Measurements from ENCODE around the gene UNC13D. TPM values are rescaled to one million over a fixed set of nuclear protein-coding genes. Genes with fewer than 3 reads are reported as not detected.

The UNC13D gene
- total RNA-seq, 2 donors from 2014 or later = 8.6 to 21.8 TPM

- no peaks in the 10 kb centered on the region for H3K36me3 ChIP-seq (replicated peaks in 1 of 2; ENCODE audit: insufficient read depth in 1 of 2, low read depth in 2 of 2)
- peak overlapping the region in 2 of 4 donors; percentile 33 to 40 for H3K27ac ChIP-seq
- no peak for ATAC-seq
- TF ChIP-seq CTCF (IDR thresholded peaks at IDR 0.05) (no peak), POLR2A (IDR thresholded peaks at IDR 0.05) (no peak)
- no peaks in the 10 kb centered on the region for H3K27me3 ChIP-seq
- 64 to 75% methylated on average over 15 to 20 of the region's 20 CpGs for WGBS, 2 donors
- H3K9me3 ChIP-seq = no peaks in the 10 kb centered on the region
- intact Hi-C loops (cut with DNase I) = no loop called here
- no peak overlapping the region for H3K4me3 ChIP-seq
- H3K4me1 ChIP-seq = peaks cover 7% of the 10 kb centered on the region
- no peak for DNase-seq
Observed at GRCh38 chr17:75832652-75833400, 11.4 kb downstream of the UNC13D start.

- no peaks in the 10 kb centered on the region for H3K36me3 ChIP-seq (replicated peaks in 1 of 2; ENCODE audit: insufficient read depth in 1 of 2, low read depth in 2 of 2)
- intact Hi-C loops (cut with DNase I) = no loop called here
- peak overlapping the region in 2 of 4 donors; percentile 40 to 44 for H3K27ac ChIP-seq
Observed at GRCh38 chr17:75832164-75832651, 12.0 kb downstream of the UNC13D start.

GRCh38 chr17:75831032-75831571 lies 13.1 kb downstream of the UNC13D start:
- no peak for TF ChIP-seq CTCF (IDR thresholded peaks at IDR 0.05)
- no peak for TF ChIP-seq POLR2A (IDR thresholded peaks at IDR 0.05)
- Histone ChIP-seq H3K27ac (no peak overlapping the region), H3K27me3 (no peaks in the 10 kb centered on the region), H3K4me3 (no peak overlapping the region), H3K36me3 (replicated peaks in 1 of 2; ENCODE audit: insufficient read depth in 1 of 2, low read depth in 2 of 2) (no peaks in the 10 kb centered on the region), H3K9me3 (no peaks in the 10 kb centered on the region), H3K4me1 (peaks cover 18% of the 10 kb centered on the region)
- intact Hi-C loops (cut with DNase I) = no loop called here
- DNase-seq (no peak), ATAC-seq (no peak)
- 93 to 94% methylated on average over 12 to 14 of the region's 15 CpGs for WGBS, 2 donors

More at GRCh38 chr17:75832164-75832651, 12.0 kb downstream of the UNC13D start:
- ATAC-seq (no peak), DNase-seq (peak in 2 of 4 donors; percentile 10 to 68)
- no peaks in the 10 kb centered on the region for H3K9me3 ChIP-seq
- TF ChIP-seq POLR2A (IDR thresholded peaks at IDR 0.05) = no peak
- H3K27me3 ChIP-seq = no peaks in the 10 kb centered on the region
- peaks cover 13% of the 10 kb centered on the region for H3K4me1 ChIP-seq
- H3K4me3 ChIP-seq = no peak overlapping the region
- WGBS, 2 donors = 80% methylated on average over 10 of the region's 10 CpGs

- Histone ChIP-seq H3K4me1 (peaks cover 18% of the 10 kb centered on the region), H3K36me3 (replicated peaks in 1 of 2; ENCODE audit: insufficient read depth in 1 of 2, low read depth in 2 of 2) (no peaks in the 10 kb centered on the region), H3K27ac (no peak overlapping the region), H3K27me3 (no peaks in the 10 kb centered on the region), H3K9me3 (no peaks in the 10 kb centered on the region), H3K4me3 (no peak overlapping the region)
- peak in 1 of 4 donors; percentile 46 for DNase-seq
- peak in 5 of 7 experiments; percentile 30 to 47 (median 36) for TF ChIP-seq CTCF (IDR thresholded peaks at IDR 0.05)
- TF ChIP-seq POLR2A (IDR thresholded peaks at IDR 0.05) = no peak
- WGBS, 2 donors = 69 to 87% methylated on average over 11 to 27 of the region's 27 CpGs
- no peak for ATAC-seq
- intact Hi-C loops (cut with DNase I) = no loop called here
Observed at GRCh38 chr17:75830164-75831031, 13.8 kb downstream of the UNC13D start.

- Histone ChIP-seq H3K36me3 (replicated peaks in 1 of 2; ENCODE audit: insufficient read depth in 1 of 2, low read depth in 2 of 2) (no peaks in the 10 kb centered on the region), H3K27ac (no peak overlapping the region), H3K4me1 (peaks cover 18% of the 10 kb centered on the region), H3K9me3 (no peaks in the 10 kb centered on the region), H3K27me3 (no peaks in the 10 kb centered on the region), H3K4me3 (no peak overlapping the region)
- no peak for TF ChIP-seq POLR2A (IDR thresholded peaks at IDR 0.05)
- TF ChIP-seq CTCF (IDR thresholded peaks at IDR 0.05) = no peak
- DNase-seq (no peak), ATAC-seq (no peak)
- WGBS, 2 donors = 73 to 96% methylated on average over 4 to 7 of the region's 7 CpGs
- intact Hi-C loops (cut with DNase I) = no loop called here
Observed at GRCh38 chr17:75829747-75830146, 14.5 kb downstream of the UNC13D start.
